Testis (tissue), 3 donors: Measurements from ENCODE around the gene C1orf56. TPM values are rescaled to one million over a fixed set of nuclear protein-coding genes. Genes with fewer than 3 reads are reported as not detected.

Experiments
- DNase-seq: peaks from one replicate; pipeline ENCODE4 v3.0.0-alpha.2; 2019
- H3K27ac ChIP-seq, 2 donors: fragments of 200-600 bp; sonication (generic); one replicate each; pipeline ENCODE4 v1.5.1; 2019
- H3K27me3 ChIP-seq: fragments of 200-600 bp; sonication (generic); one replicate; pipeline ENCODE4 v1.5.1; 2019
- H3K36me3 ChIP-seq: fragments of 200-600 bp; sonication (generic); one replicate; pipeline ENCODE4 v1.5.1; 2017; ENCODE audit warnings: low read depth; ENCODE audit errors: missing control alignments
- H3K4me1 ChIP-seq: fragments of 200-600 bp; sonication (generic); one replicate; pipeline ENCODE4 v1.5.1; 2019
- H3K4me3 ChIP-seq, 2 donors: fragments of 200-600 bp; sonication (generic); one replicate each; pipeline ENCODE4 v1.5.1; 2017 to 2019
- H3K9me3 ChIP-seq: fragments of 200-600 bp; sonication (generic); one replicate; pipeline ENCODE4 v1.5.1; 2017
- POLR2A ChIP-seq: fragments of 450-650 bp; IDR thresholded peaks from one replicate; pipeline ENCODE4 v1.6.1; 2017; ENCODE audit warnings: antibody characterized with exemption, mild to moderate bottlenecking, moderate library complexity
- WGBS, 2 donors: methylation state at CpG; one replicate each; pipeline ENCODE4 v1.1.5; 2018; 5-methylcytosine and 5-hydroxymethylcytosine counted together
- intact Hi-C: fragments of 100-400 bp; cut with DNase I; formaldehyde crosslinking; loops from one replicate; pipeline ENCODE4 v1.15.1; 2023; ENCODE audit warnings: low total_unique reads
- polyA plus RNA-seq: library from polyadenylated mRNA; stranded (reverse); fragments of 350-450 nt; fragmentation: Illumina TruSeq; extraction: RNeasy Lipid Tissue Mini Kit (QIAGEN cat#74804); gene quantifications from one replicate; pipeline ENCODE4 v1.2.3, GENCODE V29; 2014; ENCODE audit warnings: low read depth, low replicate concordance; ENCODE audit not compliant: insufficient read depth
- total RNA-seq, 2 donors: library from RNA; depleted of rRNA; stranded (reverse); fragments of >200 nt; gene quantifications; one replicate each; pipeline ENCODE4 v1.2.3, GENCODE V29; 2016
- TF ChIP-seq, protein P1 (sequence below), 3 experiments: fragments of 450-650 bp in 2 of 3; fragments of 200-600 bp in 1 of 3; sonication (generic) in 1 of 3; IDR thresholded peaks; one replicate each; pipeline ENCODE4 v1.5.1; 2016 to 2019; ENCODE audit warnings: antibody characterized with exemption in 3 of 3, mild to moderate bottlenecking in 2 of 3, moderate library complexity in 1 of 3

C1orf56 gene
- total and polyA plus RNA-seq, 3 donors from 2014 or later = 57.3 to 145 (median 78.4) TPM

DNA sequence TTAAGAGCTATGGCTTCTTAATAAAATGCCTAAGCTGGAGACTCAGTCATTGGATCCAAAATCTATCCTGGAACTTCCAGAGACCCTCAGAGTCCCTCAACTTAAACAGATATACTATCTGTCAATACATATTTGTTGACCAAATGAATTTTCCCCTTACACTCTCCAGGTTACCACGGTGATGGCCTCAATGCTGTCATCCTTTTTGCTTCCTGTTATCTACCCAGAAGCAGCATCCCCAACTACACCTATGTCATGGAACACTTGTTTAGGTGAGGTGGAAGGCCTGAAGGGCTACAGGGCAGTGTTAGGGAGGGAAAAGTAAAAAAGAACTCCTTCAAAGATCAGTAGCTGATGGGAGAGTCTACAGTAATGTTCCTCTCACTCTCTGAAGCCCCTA is 4.4 kb upstream of the C1orf56 start:
- H3K27ac ChIP-seq = no peak overlapping the region
- H3K36me3 ChIP-seq = no peaks in the 10 kb centered on the region
- DNase-seq = no peak
- H3K4me1 ChIP-seq = peaks cover 4% of the 10 kb centered on the region
- intact Hi-C loops = no loop called here
- H3K4me3 ChIP-seq = no peak overlapping the region
- WGBS, 2 donors = 86 to 97% methylated on average over 1 of the region's 1 CpG
- H3K27me3 ChIP-seq = no peaks in the 10 kb centered on the region
- TF ChIP-seq, protein P1, sequence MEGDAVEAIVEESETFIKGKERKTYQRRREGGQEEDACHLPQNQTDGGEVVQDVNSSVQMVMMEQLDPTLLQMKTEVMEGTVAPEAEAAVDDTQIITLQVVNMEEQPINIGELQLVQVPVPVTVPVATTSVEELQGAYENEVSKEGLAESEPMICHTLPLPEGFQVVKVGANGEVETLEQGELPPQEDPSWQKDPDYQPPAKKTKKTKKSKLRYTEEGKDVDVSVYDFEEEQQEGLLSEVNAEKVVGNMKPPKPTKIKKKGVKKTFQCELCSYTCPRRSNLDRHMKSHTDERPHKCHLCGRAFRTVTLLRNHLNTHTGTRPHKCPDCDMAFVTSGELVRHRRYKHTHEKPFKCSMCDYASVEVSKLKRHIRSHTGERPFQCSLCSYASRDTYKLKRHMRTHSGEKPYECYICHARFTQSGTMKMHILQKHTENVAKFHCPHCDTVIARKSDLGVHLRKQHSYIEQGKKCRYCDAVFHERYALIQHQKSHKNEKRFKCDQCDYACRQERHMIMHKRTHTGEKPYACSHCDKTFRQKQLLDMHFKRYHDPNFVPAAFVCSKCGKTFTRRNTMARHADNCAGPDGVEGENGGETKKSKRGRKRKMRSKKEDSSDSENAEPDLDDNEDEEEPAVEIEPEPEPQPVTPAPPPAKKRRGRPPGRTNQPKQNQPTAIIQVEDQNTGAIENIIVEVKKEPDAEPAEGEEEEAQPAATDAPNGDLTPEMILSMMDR (IDR thresholded peaks at IDR 0.05) = no peak
- TF ChIP-seq POLR2A = no peak
- H3K9me3 ChIP-seq = no peaks in the 10 kb centered on the region

DNA sequence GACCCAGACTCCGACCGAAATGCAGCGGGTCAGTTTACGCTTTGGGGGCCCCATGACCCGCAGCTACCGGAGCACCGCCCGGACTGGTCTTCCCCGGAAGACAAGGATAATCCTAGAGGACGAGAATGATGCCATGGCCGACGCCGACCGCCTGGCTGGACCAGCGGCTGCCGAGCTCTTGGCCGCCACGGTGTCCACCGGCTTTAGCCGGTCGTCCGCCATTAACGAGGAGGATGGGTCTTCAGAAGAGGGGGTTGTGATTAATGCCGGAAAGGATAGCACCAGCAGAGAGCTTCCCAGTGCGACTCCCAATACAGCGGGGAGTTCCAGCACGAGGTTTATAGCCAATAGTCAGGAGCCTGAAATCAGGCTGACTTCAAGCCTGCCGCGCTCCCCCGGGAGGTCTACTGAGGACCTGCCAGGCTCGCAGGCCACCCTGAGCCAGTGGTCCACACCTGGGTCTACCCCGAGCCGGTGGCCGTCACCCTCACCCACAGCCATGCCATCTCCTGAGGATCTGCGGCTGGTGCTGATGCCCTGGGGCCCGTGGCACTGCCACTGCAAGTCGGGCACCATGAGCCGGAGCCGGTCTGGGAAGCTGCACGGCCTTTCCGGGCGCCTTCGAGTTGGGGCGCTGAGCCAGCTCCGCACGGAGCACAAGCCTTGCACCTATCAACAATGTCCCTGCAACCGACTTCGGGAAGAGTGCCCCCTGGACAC is 534 bp downstream of the C1orf56 start:
- intact Hi-C loops = no loop called here

DNA sequence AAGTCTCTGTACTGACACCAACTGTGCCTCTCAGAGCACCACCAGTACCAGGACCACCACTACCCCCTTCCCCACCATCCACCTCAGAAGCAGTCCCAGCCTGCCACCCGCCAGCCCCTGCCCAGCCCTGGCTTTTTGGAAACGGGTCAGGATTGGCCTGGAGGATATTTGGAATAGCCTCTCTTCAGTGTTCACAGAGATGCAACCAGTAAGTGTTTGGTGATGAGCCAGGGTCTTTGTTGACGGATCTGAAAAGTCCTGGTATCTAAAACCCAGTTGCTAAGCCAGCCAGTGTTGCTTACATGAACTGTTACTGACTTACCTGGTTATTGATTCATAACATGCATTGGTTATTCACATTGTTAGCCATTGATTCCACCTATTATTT is 1.1 kb downstream of the C1orf56 start:
- H3K4me1 ChIP-seq = peaks cover 4% of the 10 kb centered on the region
- TF ChIP-seq, protein P1 (IDR thresholded peaks at IDR 0.05) = peak in 2 of 3 experiments; percentile 4 to 53
- TF ChIP-seq POLR2A = no peak
- H3K4me3 ChIP-seq = peak overlapping the region; percentile 79 to 93
- H3K9me3 ChIP-seq = no peaks in the 10 kb centered on the region
- intact Hi-C loops = no loop called here
- 0 to 3% methylated on average over 3 of the region's 3 CpGs for WGBS, 2 donors
- no peaks in the 10 kb centered on the region for H3K27me3 ChIP-seq
- H3K27ac ChIP-seq = peak overlapping the region in 1 of 2 donors; percentile 95
- no peaks in the 10 kb centered on the region for H3K36me3 ChIP-seq
- no peak for DNase-seq

More for the DNA sequence above, 534 bp downstream of the C1orf56 start:
- Histone ChIP-seq H3K27ac (peak overlapping the region; percentile 89 to 95), H3K27me3 (no peaks in the 10 kb centered on the region), H3K4me1 (peaks cover 4% of the 10 kb centered on the region), H3K9me3 (no peaks in the 10 kb centered on the region), H3K4me3 (peak overlapping the region; percentile 79 to 93), H3K36me3 (no peaks in the 10 kb centered on the region)
- TF ChIP-seq POLR2A = no peak
- TF ChIP-seq, protein P1 (IDR thresholded peaks at IDR 0.05) = peak in 2 of 3 experiments; percentile 27 to 49
- WGBS, 2 donors = 0% methylated on average over 7 to 33 of the region's 48 CpGs
- peak; percentile 85 for DNase-seq

DNA sequence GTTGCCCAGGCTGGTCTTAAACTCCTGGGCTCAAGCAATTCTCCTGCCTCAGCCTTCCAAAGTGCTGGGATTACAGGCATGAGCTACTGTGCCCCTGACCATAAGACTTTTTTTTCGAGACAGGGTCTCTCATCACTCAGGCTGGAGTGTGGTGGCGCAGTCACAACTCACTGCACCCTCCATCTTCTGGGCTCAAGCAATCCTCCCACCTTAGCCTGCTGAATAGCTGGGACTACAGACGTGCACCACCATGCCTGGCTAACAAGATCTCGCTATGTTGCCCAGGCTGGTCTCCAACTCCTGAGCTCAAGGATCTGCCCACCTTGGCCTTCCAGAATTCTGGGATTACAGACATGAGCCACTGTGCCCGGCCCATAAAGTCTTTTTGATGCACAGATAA is 1.9 kb downstream of the C1orf56 start:
- WGBS, 2 donors = 82 to 89% methylated on average over 5 of the region's 5 CpGs
- no peak overlapping the region for H3K4me3 ChIP-seq
- no peaks in the 10 kb centered on the region for H3K36me3 ChIP-seq
- no peaks in the 10 kb centered on the region for H3K9me3 ChIP-seq
- TF ChIP-seq POLR2A = no peak
- TF ChIP-seq, protein P1 (IDR thresholded peaks at IDR 0.05) = no peak
- DNase-seq = no peak
- no peak overlapping the region for H3K27ac ChIP-seq
- H3K4me1 ChIP-seq = peaks cover 4% of the 10 kb centered on the region
- intact Hi-C loops = no loop called here
- no peaks in the 10 kb centered on the region for H3K27me3 ChIP-seq
